Measurements from ENCODE around the gene PTTG2.

GRCh38 chr4:37978248-37978924, 18.2 kb downstream of the PTTG2 start:
- no peak for TF ChIP-seq CTCF (IDR thresholded peaks at IDR 0.05)
- TF ChIP-seq POLR2A (IDR thresholded peaks at IDR 0.05), result no peak

All from uterus (tissue), 2 donors.